Thyroid gland (tissue), 4 donors: ENCODE results near the gene ARID4B. TPM values are rescaled to one million over a fixed set of nuclear protein-coding genes. Genes with fewer than 3 reads are reported as not detected.

ENCODE experiments used
- DNase-seq, 2 donors: peaks; one replicate each; pipeline ENCODE4 v3.0.0-alpha.2; 2019
- H3K27ac ChIP-seq, 3 donors: fragments of 200-600 bp; sonication (generic); 1 replicate in 2 of 3; 2 replicates in 1 of 3; pipeline ENCODE4 v1.5.1; 2016 to 2019; ENCODE audit warnings: mild to moderate bottlenecking in 1 of 3, moderate library complexity in 1 of 3
- H3K27me3 ChIP-seq: fragments of 200-600 bp; sonication (generic); one replicate; pipeline ENCODE4 v1.5.1; 2019
- H3K36me3 ChIP-seq, 2 donors: fragments of 200-600 bp; sonication (generic); one replicate each; pipeline ENCODE4 v1.5.1; 2016 to 2019
- H3K4me1 ChIP-seq, 2 donors: fragments of 200-600 bp; sonication (generic); one replicate each; pipeline ENCODE4 v1.5.1; 2017 to 2019
- H3K4me3 ChIP-seq, 3 donors: fragments of 200-600 bp; sonication (generic); replicated peaks in 1 of 3; 1 replicate in 2 of 3; 2 replicates in 1 of 3; pipeline ENCODE4 v1.5.1; 2016; ENCODE audit warnings: mild to moderate bottlenecking in 1 of 3
- H3K9me3 ChIP-seq: fragments of 200-600 bp; sonication (generic); one replicate; pipeline ENCODE4 v1.5.1; 2017
- POLR2A ChIP-seq, 2 donors: fragments of 450-650 bp; IDR thresholded peaks; one replicate each; pipeline ENCODE4 v1.6.1; 2017; ENCODE audit warnings: antibody characterized with exemption in 2 of 2, mild to moderate bottlenecking in 2 of 2, moderate library complexity in 1 of 2
- WGBS, 2 donors: methylation state at CpG; one replicate each; pipeline ENCODE4 v1.1.5; 2017; 5-methylcytosine and 5-hydroxymethylcytosine counted together
- intact Hi-C: fragments of 100-400 bp; cut with DNase I; formaldehyde crosslinking; loops from one replicate; pipeline ENCODE4 v1.15.1; 2023
- total RNA-seq, 4 donors: library from RNA; depleted of rRNA; stranded (reverse); fragments of >200 nt; gene quantifications; one replicate each; pipeline ENCODE4 v1.2.3, GENCODE V29; 2016
- TF ChIP-seq, protein P1 (sequence below), 6 experiments: fragments of 200-600 bp in 3 of 6; fragments of 450-650 bp in 3 of 6; sonication (generic) in 3 of 6; IDR thresholded peaks; one replicate each; pipeline ENCODE4 v1.5.1; 2016 to 2019; ENCODE audit warnings: antibody characterized with exemption in 6 of 6, mild to moderate bottlenecking in 2 of 6, inconsistent platforms in 1 of 6, moderate library complexity in 1 of 6

The ARID4B gene
- total RNA-seq, 4 donors from 2014 or later: 49.0 to 65.4 (median 52.5) TPM

DNA sequence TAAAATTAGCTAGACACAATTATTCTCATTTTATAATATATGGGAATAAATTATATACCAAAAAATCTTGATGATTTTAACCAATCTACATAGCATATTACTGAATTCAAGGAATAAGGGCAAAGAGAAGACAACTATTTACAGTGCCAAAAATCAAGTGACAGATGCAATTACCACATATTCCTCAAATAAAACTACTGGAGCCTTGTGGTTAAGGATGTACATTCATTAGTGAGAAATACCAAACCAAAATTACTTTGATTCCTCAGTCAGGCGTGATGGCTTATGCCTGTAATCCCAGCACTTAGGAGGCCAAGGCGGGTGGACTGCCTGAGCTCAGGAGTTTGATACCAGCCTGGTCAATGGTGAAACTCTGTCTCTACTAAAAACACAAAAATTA, 98.1 kb downstream of the ARID4B start:
- DNase-seq: no peak
- Histone ChIP-seq H3K9me3 (no peaks in the 10 kb centered on the region), H3K27ac (no peak overlapping the region), H3K4me3 (no peak overlapping the region), H3K36me3 (peaks cover 5 to 20% of the 10 kb centered on the region in 2 donors), H3K4me1 (no peaks in the 10 kb centered on the region), H3K27me3 (no peaks in the 10 kb centered on the region)
- 96 to 100% methylated on average over 2 of the region's 2 CpGs for WGBS, 2 donors
- TF ChIP-seq, protein P1, sequence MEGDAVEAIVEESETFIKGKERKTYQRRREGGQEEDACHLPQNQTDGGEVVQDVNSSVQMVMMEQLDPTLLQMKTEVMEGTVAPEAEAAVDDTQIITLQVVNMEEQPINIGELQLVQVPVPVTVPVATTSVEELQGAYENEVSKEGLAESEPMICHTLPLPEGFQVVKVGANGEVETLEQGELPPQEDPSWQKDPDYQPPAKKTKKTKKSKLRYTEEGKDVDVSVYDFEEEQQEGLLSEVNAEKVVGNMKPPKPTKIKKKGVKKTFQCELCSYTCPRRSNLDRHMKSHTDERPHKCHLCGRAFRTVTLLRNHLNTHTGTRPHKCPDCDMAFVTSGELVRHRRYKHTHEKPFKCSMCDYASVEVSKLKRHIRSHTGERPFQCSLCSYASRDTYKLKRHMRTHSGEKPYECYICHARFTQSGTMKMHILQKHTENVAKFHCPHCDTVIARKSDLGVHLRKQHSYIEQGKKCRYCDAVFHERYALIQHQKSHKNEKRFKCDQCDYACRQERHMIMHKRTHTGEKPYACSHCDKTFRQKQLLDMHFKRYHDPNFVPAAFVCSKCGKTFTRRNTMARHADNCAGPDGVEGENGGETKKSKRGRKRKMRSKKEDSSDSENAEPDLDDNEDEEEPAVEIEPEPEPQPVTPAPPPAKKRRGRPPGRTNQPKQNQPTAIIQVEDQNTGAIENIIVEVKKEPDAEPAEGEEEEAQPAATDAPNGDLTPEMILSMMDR (IDR thresholded peaks at IDR 0.05): no peak
- TF ChIP-seq POLR2A (IDR thresholded peaks at IDR 0.05): no peak
- intact Hi-C loops: no loop called here

DNA sequence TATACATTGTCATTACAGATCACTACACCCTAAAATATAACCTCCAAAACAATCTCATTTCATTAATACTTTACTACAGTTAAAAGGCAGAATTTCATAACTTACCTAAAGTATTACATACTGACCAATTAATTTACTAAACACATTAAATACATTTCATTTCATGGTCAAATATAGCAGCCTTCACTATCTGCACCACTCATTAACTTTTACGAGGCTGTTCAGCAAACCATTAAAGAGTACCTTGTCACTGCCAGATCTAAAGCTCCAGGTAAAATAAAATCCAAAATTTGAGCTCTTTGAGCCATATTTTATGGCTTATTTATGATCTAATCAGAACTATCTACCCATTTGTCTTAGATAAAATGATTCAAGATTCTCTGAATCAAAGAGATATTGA, 100.6 kb downstream of the ARID4B start:
- H3K36me3 ChIP-seq: peaks cover 8 to 23% of the 10 kb centered on the region in 2 donors
- WGBS, 2 donors: 94 to 95% methylated on average over 1 of the region's 1 CpG

DNA sequence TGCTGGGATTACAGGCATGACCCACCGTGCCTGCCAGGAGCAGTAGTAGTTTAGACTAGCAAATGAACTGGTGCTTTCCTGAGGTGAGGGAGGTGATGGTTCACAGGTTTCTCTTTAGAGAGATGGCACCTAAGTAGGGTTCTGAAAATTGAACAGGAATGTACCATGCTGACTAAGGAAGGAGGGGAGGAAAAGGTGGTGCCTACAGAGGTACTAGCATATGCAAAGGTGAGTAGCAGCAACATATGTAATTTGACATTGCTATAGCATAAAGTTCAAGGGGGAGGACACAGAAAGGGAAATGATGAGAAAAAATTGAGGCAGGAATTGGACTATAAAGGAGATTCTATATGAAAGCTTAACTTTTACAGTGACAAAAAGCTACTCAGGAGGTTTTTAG, 101.0 kb downstream of the ARID4B start:
- 100% methylated on average over 1 of the region's 1 CpG for WGBS, 2 donors
- no peak for TF ChIP-seq POLR2A (IDR thresholded peaks at IDR 0.05)
- TF ChIP-seq, protein P1 (IDR thresholded peaks at IDR 0.05): no peak

More for the DNA sequence above, 100.6 kb downstream of the ARID4B start:
- Histone ChIP-seq H3K27me3 (no peaks in the 10 kb centered on the region), H3K4me1 (no peaks in the 10 kb centered on the region), H3K4me3 (no peak overlapping the region), H3K9me3 (no peaks in the 10 kb centered on the region), H3K27ac (no peak overlapping the region)
- TF ChIP-seq, protein P1 (IDR thresholded peaks at IDR 0.05): no peak
- no peak for TF ChIP-seq POLR2A (IDR thresholded peaks at IDR 0.05)
- DNase-seq: no peak
- intact Hi-C loops: no loop called here

DNA sequence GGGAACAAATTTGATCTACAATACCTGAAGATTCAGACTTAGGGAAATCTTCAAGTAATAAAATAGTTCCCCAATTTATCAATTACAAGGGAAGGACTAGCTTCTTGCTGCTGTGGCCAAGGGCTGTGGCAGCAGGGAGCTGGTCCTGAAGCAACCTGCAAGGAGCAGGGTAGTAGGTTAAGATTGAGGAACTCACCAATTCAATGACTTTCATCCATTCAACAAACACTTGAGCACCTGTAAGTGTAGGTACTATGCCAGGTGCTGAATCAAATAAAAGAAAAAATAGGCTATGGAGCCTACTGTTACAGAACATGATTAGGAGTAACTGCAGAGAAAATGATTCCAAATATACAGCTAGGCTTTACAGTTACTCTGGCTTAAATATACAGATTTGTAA, 102.7 kb downstream of the ARID4B start:
- intact Hi-C loops: no loop called here
- no peak overlapping the region for H3K4me3 ChIP-seq
- no peaks in the 10 kb centered on the region for H3K9me3 ChIP-seq
- DNase-seq: no peak
- no peak overlapping the region for H3K27ac ChIP-seq
- TF ChIP-seq, protein P1 (IDR thresholded peaks at IDR 0.05): no peak
- TF ChIP-seq POLR2A (IDR thresholded peaks at IDR 0.05): no peak
- H3K4me1 ChIP-seq: no peaks in the 10 kb centered on the region
- no peaks in the 10 kb centered on the region for H3K27me3 ChIP-seq
- H3K36me3 ChIP-seq: peaks cover 13 to 31% of the 10 kb centered on the region in 2 donors

More for the DNA sequence above, 101.0 kb downstream of the ARID4B start:
- Histone ChIP-seq H3K4me3 (no peak overlapping the region), H3K9me3 (no peaks in the 10 kb centered on the region), H3K4me1 (no peaks in the 10 kb centered on the region), H3K36me3 (peaks cover 13 to 24% of the 10 kb centered on the region in 2 donors), H3K27ac (no peak overlapping the region), H3K27me3 (no peaks in the 10 kb centered on the region)
- DNase-seq: no peak
- intact Hi-C loops: no loop called here

DNA sequence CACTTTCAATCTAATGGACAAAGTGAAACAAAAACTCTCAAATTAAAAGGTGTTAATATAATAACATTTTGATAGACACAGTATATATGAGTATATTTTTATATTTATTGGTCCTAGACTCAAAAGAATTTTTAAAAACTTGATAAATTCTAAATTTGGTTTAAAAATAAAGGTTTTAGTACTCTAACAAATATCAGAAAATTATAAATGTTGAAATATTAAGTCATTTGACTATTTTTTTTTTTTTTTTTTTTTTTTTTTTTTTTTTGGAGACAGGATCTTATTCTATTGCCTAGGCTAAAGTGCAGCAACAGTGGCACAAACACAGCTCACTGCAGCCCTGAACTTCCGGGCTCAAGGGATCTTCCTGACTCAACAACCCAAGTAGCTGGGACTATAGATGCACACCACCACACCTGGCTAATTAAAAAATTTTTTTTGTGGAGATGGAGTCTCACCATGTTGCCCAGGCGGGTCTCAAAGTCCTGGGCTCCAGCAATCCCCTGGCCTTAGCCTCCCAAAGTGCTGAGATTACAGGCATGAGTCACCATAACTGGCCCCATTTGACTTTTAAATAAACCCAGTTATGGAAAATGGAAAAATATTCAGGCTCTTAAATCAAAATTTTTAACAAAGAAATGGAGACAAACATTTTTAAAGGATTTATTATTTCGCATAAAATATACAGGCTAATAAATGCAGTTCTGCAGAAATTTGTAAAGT, 106.2 kb downstream of the ARID4B start:
- Histone ChIP-seq H3K36me3 (peaks cover 8 to 20% of the 10 kb centered on the region in 2 donors), H3K4me1 (no peaks in the 10 kb centered on the region), H3K27ac (no peak overlapping the region), H3K9me3 (no peaks in the 10 kb centered on the region), H3K4me3 (no peak overlapping the region), H3K27me3 (no peaks in the 10 kb centered on the region)
- TF ChIP-seq, protein P1 (IDR thresholded peaks at IDR 0.05): no peak
- no peak for TF ChIP-seq POLR2A (IDR thresholded peaks at IDR 0.05)
- 97 to 99% methylated on average over 3 of the region's 3 CpGs for WGBS, 2 donors
- no peak for DNase-seq
- intact Hi-C loops: no loop called here
